ENCODE data around the gene ANKRD35.
A peak's percentile ranks its signal among the peaks of the same experiment; 100 is the strongest.
"Not testable (repeated sequence)": the region's sequence is repeated elsewhere in the genome, so short reads cannot be mapped to it uniquely, and the experiment has no call there.

Gene ANKRD35

DNA sequence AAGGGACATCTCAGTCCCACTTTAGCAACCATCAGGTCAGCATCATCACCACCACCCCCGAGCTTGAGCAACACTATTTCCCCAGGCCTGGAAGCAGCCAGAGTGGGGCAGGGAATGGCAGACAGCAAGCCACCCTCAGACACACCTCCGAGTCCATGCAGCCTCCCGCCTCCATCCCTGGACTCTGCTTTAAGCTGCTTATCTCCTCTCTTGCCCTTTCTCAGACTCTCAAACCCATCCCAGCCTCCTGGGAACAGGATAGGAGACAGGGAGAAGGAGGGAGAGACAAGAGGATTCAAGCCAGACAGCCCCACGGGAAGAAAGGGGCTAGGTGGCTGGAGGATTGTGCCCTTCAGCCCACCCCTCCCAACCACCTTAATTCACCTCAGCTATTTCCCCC is 28.5 kb downstream of the ANKRD35 start:
- DNase-seq, result no peak

DNA sequence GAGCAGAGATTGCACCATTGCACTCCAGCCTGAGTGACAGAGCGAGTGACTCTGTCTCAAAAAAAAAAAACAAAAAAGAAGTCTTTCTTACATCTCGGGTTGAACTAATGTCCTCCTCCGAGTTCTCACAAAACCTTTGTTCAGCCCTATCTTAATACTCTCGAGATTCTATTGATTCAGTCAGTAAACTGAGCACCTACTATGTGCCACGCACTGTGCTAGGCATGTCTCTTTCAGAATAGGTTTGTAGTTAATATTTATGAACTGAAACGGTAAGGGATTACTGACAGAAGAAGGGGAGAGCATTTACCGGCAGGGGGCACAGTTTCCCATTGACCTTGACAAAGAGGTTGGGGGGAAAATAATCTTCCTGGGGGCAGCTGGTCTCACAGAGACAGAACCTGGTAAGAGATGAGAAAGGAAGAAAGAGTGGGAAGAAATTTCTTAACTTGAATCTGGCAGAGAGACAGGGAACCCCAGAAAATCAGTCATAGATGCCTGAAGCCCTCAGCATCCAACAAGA is 30.2 kb downstream of the ANKRD35 start:
- DNase-seq, result no peak

DNA sequence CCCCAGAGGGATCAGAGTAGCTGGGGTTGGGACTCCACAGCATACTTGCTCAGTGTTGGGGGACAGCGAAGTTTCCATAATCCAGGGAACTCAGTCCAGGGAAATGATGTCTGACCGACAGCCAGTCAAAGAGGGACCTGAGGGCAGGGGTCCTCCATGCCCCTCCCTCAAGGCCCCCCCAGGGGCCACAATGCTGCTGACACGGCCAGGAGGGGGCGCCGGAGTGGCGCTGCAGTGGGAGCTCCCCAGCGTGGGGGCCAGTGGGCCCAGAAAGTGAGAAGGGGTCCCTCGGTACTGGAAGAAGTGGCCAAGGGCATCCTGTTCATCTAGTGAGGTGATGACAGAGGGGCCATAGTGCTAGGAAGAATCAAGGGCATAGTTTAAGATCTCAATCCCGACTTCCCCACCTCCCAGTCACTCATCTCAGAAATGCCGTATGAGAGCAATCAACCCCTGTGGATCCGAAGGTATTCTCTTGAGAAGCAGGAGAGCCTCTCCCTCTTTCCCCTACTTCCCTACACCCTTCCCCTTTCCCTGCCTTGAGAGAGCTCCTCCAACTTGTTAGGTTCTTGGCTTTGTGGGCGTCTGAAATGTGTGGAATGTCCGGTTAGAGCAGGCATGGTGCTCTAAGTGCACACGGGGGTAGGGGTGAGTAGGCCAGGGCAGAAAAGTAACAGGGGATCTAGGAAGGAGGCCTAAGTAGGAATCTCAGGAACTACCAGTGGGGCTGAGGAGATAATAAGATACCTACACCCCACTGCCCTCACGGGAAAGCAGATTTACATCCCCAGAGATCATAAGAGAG is 36.1 kb downstream of the ANKRD35 start:
- no peak for DNase-seq

DNA sequence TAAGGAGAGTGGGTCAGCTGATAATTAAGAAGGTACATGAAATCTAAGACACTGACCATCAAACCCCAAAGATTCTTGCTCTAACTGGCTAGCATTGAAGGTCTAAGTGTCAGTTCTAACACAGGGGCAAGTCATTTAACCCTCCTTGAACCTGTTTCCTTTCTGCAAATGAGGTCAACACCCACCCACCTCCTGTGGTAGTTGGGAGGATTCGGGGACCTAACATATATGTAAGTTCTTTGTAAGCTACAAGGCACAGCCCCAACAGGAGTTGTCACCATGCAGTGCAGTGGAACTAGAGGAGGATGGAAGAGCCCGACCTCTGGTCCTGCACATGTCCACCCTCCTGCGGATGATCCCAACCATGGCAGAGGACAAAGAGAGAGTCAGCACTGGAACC is 37.8 kb downstream of the ANKRD35 start:
- DNase-seq, result no peak

DNA sequence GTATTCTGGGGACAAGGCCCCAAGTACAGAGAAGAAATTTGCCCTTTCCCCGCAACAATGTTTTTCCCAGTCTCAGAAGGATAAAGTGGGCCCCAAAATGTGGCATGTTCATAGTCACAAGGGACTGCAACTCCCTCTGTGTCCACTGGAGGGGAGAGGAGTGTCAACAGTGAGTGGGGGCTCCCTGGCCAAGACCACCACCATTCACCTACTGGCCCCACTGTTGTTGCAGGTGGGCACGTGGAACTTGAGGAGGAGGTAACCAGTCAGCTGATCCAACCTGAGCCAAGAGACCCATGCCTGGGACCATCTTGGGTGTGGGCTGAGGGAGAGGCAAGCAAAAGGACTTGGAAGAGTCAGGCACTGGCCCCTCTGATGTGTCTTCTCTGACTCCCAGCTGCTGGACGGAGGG is 39.5 kb downstream of the ANKRD35 start:
- peak in 4 of 14 donors; percentile 1 to 43 (median 10) for DNase-seq

DNA sequence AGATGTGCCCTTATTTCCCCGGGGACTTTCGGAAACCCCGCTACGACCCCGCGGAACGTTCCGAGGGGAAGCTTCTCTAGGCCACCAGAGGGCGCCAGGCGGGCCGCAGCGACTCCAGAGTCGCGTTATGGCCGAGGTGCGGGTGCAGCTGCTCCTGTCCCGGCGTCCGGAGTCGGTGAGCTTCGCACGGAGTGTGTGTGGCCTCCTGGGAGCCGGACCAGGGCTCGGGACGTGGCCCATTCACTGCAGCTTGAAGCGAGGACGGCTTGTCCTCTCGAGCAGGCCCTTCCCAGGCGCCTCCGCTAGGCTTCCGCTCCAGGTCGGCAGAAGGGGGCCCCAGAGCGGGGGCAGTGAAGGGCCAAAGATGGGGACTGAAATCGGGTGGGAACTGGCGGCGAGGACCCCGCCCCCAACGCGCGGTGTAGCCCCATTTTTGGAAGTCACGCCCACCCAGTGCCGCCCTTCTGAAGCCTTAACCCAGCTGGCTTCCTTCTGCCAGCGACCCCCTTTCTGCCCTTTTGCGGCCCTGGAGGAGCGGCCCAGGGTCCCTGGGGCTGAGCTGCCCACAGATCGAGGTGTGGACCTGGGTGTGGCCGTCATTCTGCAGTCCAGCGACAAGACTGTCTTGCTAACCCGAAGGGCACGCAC is 40.0 kb downstream of the ANKRD35 start, which contains the start of gene NUDT17:
TSS of gene NUDT17 (plus strand) at position 117 of the 648 bp plus-strand sequence. CDS start at position 128, 11 bp downstream.
- peak in 12 of 14 donors; percentile 36 to 73 (median 51) for DNase-seq

DNA sequence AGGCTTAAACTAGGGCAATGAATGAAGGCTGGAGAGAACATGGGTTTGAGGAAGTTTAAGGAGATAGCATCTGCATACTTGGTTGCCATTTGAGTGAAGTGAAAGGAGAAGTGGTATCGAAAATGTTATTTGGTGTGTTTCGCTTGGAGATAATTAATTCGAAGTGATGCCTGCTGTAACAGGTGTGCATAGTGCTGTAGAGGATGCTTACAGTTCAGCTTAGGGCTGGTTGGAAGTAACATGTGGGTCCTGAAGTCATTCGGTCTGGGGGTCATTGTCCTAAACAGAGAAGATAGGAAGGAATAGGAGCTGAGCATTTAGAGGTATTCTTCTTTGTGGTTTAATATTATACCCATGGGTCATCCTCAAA is 40.5 kb downstream of the ANKRD35 start:
- DNase-seq, result peak in 1 of 14 donors; percentile 53

DNA sequence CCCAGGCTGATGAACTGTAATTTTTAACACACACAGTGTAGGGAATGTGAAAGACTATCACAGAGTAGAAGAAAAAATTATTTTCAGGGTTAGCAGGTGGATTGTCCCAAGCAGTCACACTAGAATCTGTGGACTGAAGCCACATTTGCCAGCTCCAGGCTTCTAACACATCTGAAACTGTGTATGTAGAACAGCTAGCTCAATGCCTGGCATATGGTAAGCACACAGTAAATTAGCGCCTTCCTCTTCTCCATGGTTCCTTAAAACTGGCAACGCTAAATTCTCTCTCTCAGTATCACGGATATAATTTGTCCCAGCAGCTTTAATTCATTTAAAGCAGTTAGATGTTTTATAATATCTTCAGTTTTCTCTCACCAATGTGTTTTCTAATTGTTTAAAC is 42.6 kb downstream of the ANKRD35 start:
- no peak for DNase-seq

DNA sequence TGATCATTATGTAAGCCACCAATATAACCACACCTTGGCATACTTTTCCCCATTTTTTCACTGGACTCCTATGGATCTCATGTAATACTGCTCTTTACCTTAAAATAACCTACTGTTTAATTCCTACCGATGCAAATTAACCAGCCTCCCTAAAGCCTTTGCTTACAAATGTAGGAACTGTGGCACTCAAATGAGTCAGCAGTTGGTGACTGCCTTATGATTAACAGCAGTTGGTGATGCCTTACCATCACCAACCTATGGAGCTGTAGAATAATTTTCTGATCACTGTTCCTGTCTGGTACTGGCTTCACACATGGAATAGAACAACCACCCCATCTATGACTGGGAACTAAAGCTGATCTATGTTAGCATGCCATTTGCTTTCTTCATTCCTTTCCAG is 48.0 kb downstream of the ANKRD35 start:
- no peak for DNase-seq

DNA sequence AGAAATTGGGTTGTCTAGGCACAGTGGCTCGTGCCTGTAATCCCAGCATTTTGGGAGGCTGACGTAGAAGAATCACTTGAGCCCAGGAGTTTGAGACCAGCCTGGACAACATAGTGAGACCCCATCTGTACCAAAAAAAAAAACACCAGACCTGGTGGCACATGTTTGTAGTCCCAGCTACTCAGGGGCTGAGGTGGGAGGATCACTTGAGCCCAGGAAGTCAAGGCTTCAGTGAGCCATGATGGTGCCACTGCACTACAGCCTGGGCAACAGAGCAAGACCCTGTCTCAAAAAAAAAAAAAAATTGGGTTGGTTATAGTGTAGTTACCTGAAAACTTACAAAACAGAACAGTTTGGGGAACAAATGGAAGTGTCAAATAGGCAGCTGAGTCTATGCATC is 54.9 kb downstream of the ANKRD35 start:
- not testable (repeated sequence) for DNase-seq

DNA sequence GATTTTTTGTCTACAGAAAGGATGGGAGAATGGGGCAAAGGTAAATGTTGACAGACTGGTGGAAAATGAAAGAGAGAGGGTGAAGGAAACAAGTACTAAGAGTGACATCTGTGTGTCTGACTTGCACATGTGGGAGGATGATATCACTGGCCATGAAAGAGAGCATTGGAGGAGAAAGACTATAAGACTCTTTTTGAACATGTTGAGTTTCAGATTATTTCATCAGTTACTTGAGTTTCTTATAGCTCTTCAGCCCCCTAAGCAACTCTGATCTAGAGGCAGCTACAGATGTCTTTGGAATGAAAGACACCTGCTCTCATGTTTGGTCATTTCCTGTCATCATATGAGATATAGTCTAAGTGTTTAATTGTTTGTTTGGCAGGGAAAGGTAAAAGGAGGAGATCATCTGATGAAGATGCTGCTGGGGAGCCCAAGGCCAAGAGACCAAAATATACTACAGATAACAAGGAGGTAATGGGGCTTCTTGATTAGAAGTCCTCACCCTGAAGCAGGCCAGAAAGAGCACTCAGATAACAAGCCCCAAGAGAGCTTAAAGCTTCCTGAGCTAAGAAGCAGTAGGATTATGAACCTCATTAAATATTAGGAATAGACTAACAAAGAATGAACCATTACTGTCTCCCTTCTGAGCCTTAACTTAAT is 57.2 kb downstream of the ANKRD35 start:
- DNase-seq, result no peak

DNA sequence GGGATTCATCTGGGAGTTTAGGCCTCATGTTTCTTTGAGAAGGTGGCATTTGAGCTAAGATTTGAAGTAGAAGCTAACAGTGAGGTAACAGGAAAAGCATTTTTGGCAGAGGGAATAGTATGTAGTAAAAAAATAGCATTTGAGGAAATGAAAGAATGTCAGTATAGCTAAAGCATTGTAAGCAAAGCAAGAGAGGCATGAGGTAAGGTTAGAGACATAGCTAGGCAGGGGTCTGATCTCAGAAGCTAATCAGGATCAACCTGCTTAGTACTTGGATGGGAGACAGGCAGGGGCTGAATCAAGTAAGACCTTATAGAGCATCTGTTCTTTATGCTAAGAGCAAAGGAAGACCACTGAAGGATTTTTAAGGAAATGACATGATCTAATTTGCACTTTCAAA is 57.7 kb downstream of the ANKRD35 start:
- DNase-seq, result no peak

DNA sequence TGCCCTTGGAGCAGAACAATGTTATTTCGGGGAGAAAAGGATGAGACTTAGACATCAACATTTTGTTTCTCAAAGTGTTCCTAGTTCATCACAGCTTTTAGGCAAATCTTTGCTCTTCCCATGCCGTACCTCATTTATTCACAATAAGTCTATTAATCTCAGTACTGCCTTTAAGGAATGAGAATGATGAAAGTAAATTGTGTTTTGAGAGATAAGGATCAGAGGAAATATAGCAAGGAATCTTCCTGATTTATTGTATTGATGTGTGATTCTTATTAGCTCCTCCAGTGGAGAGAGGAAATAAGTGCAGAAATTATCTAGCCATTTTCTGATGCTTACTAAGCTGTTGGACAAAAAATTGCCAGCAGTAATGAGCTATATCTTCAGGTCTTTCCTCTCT is 59.6 kb downstream of the ANKRD35 start:
- no peak for DNase-seq

DNA sequence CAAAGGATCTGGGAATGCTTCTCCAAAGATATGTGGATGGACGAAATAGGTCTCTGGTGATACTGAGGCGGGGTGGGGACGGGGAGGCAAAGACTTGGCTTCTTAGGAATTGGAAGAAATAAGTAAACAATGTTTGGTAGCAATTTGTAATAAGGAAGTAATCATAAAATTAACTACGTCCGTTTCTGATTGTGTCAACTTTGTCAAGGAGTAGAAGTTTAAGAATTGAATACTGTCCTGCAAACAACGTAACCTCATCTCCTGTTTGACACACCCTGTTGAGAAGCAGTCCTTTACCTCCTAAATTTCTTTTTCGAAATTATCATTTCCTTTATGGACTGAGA is 61.2 kb downstream of the ANKRD35 start:
- DNase-seq, result no peak

DNA sequence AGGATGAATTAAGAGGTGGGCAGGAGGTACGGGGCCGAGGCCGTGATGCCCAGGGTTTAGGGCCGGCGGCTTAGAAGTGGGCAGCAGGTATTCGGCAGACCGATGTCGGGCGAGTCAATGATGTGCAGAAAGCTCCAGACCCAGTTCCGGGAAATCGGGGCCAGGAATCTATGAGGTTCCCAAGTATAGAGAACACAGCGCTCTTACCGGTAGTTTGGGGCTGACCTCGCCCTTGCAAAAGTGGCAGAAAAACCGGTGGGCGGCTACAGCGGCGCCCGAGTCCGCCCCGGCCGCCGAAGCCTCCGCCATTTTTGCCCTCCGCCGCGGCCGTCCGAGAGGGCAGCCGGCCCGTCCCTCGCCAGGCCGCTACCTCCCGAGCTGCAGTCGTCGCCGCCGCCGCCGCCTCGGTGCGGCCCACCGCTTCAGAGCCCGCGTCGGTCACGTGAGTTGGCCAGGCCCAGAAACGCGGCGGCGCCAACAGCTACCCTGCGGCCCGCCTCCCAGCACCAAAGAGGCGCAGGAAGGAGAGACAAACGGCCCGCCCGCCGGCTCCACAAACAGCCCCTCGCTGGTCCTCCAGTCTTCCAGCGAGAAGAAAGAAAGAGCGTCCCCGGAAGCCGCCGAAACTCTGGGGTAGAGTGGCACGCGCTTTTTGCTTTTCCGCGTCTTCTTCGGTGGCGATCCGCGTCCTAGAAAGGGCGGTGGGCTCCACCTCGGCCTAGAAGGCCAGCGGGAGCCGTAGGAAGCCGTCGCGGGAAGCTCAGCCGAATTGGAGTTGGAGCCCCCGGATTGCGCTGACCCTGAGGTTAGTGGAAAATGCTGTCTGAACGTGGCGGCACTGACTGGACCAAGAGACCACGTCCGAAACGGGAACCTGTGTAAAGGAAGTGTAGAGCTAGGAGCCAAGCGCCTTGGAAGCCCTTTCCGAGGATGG is 61.8 kb downstream of the ANKRD35 start, which contains the start of the genes POLR3C and RNF115:
TSS of gene POLR3C (plus strand) at position 636 of the 934 bp plus-strand sequence. CDS start 1,577 bp downstream, outside the sequence.
TSS of gene RNF115 (minus strand) at position 531 of the 934 bp plus-strand sequence. CDS start at position 309, 222 bp downstream.
- peak; percentile 38 to 89 (median 78) for DNase-seq

DNA sequence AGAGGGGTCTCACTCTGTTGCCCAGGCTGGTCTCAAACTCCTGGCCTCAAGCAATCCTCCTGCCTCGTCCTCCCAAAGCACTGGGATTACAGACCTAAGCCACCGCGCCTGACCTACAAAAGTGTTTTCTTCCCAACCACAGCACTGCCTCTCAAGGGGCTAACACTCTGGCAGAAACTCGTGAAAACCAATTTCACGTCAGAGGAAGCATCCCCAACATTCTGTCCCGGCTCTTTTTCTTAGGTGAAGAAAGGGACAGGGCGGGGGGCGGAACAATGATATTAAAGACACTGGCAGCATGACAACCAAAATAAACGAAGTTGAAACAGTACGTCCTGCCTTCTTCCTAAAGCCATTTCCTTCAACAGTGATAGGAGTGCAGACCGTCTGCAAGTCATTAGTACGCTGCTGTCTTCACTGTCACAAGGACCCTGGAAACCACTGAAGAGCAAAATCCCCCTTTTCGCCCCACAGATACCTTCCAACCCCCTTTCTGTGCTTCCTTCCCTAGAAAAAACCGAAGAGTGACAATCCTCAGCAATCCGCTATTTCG is 62.8 kb downstream of the ANKRD35 start:
- not testable (repeated sequence) for DNase-seq

DNA sequence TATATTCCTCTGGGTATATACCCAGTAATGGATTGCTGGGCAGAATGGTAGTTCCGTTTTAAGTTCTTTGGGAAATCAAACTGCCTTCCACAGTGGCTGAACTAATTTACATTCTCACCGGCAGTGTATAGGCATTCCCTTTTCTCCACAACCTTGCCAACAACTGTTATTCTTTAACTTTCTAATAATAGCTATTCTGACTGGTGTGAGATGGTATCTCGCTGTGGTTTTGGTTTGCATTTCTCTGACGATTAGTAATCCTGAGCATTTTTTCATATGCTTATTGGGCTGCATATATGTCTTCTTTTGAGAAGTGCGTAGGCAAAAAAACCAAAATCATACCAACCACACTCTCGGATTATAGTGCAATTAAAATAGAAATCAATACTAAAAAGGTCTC is 67.6 kb downstream of the ANKRD35 start:
- DNase-seq, result not testable (repeated sequence)
